Erythroblast (primary cell): ENCODE measurements around the gene CYB5R3.

Source experiments
- DNase-seq, 2 experiments: peaks; one replicate each; lab custom pipeline; 2025; lab: John Stamatoyannopoulos, UW
- GATA1 ChIP-seq: IDR thresholded peaks from 2 replicates; pipeline ENCODE4 v1.6.1; 2011; ENCODE audit warnings: low read depth, mild to moderate bottlenecking, control low read depth, low read length, moderate library complexity
- POLR2A ChIP-seq: IDR thresholded peaks from 2 replicates; pipeline ENCODE4 v1.6.1; 2011; ENCODE audit warnings: mild to moderate bottlenecking, low read length

CYB5R3 gene

DNA sequence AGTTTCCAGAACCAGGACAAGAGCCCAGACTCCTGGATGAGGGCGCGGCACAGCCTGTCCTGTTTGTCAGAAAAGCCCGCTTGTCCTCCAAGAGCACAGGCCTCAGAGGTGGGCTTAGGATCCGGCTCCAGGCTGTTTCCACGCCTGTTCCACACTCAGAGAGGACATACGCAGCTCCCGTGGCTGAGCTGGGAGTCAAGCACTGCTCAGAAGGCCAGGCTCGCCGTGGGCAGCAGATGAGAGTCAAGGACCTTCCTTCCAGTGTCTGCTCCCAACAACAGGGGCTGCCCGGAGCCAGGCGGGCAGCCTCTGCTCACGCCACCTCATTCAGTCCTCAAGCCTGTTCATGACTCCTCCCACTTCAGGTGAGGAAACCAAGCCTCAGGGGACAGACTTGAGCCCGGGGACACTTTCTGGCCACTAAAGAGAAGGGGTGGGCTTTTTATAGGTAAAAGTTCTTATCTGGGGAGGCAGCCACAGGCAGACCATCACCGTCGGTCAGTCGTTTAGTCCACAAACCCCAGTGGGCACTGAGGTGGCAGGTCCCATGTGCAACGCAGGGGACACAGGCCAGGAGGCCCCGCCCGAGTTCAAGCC is 3.8 kb downstream of the CYB5R3 start:
- peak in 1 of 2 experiments; percentile 29 for DNase-seq
- no peak for TF ChIP-seq POLR2A
- TF ChIP-seq GATA1 = no peak

GRCh38 chr22:42644422-42645340 is 4.5 kb downstream of the CYB5R3 start:
- TF ChIP-seq POLR2A (no peak), GATA1 (no peak)
- peak in 1 of 2 experiments; percentile 29 for DNase-seq

GRCh38 chr22:42643634-42644421 is 5.4 kb downstream of the CYB5R3 start:
- DNase-seq = no peak
- TF ChIP-seq POLR2A (no peak), GATA1 (no peak)

- DNase-seq = peak; percentile 60 to 77
- no peak for TF ChIP-seq GATA1
- TF ChIP-seq POLR2A = no peak
Measured at GRCh38 chr22:42642806-42643633, 6.2 kb downstream of the CYB5R3 start.

- DNase-seq = no peak
- no peak for TF ChIP-seq GATA1
- TF ChIP-seq POLR2A = no peak
Measured at GRCh38 chr22:42641801-42642413, 7.3 kb downstream of the CYB5R3 start.

DNA sequence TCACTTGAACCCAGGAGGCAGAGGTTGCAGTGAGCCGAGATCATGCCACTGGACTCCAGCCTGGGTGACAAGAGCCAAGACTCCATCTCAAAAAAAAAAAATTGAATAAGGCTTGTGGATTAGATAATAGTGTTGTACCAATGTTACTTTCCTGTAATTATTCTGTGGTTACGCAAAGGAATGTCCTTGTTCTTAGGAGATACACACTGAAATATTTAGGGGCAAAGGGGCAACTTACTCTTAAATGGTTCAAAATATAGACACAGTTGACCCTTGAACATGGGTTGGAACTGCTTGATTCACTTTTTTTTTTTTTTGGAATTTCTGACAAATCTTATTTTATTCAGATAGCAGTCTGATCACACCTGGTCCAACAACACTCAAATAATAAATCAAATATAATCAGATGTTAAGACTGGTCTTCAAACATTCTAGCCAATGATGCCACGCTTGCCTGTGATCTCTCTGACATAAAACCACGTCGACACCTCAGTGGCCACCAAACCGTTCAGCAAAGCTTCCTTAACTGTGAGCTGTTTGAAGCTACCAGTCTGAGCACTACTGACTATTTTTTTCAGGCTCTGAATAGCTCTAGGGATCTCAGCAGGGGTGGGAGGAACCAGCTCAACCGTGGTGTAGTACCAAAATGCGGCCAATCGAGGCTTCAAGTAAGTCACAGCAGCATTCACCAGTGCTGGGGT is 9.5 kb downstream of the CYB5R3 start:
- no peak for TF ChIP-seq POLR2A
- no peak for TF ChIP-seq GATA1
- no peak for DNase-seq

DNA sequence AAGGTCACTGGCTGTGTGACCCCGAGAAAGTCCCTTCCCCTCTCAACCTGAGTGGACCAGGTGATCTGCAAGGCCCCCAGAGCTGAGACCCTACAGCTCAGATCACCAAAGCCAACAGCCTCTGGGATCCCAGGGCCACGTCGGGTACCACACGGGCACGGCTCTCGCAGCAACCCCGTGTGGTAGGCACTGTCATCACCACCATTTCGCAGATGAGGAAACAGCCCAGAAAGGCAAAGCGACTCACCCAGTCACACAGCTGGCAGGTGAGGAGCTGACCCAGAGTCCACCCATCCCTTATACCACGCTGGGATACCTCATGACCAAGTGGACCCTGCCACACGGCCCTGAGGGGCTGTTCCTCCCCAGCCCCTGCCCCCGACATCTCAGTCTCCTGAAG is 11.6 kb downstream of the CYB5R3 start:
- no peak for DNase-seq
- TF ChIP-seq POLR2A (no peak), GATA1 (no peak)

- no peak for DNase-seq
- TF ChIP-seq POLR2A (no peak), GATA1 (no peak)
Measured at GRCh38 chr22:42636506-42636905, 12.7 kb downstream of the CYB5R3 start.

DNA sequence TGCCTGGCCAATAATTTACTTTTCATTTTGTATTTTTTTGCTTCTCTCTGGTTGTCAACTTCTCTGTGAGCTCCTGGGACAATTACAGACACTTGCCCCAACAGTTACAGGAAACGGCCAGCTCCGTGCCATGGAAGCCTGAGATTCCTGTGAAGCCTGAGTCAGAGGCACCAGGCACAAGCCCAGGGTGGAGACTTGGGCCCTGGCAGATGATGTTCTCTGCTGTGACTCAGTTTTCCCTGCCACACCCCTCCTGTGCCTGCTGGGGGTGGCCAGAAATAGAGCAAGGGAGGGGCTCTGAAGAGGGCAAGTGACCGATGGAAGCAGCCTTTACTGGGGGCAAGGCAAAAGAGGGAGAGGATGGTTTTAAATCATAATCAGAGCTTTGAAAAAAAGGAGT is 13.7 kb downstream of the CYB5R3 start:
- TF ChIP-seq POLR2A = no peak
- TF ChIP-seq GATA1 = no peak
- peak in 1 of 2 experiments; percentile 25 for DNase-seq

DNA sequence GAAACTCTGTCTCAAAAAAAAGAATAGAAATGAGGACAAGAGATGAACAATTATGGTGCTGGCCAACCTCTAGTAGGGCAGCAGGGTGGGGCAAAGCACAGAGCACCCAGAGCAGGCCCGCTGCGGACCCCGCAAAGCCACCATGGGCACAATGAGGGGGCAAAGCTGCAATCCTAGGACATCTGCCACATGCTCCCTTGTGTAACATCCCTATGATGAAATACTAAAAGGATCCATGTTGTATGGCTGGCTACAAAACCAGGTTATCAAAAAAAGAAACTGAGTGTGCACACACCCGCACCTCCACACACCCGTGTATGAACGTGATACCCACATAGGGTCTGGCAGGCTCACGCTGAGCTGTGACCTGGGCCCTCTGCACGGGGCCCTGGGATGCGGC is 16.2 kb downstream of the CYB5R3 start:
- no peak for TF ChIP-seq POLR2A
- no peak for TF ChIP-seq GATA1
- DNase-seq = no peak

- peak; percentile 18 to 19 for DNase-seq
Measured at GRCh38 chr22:42632096-42632495, 17.1 kb downstream of the CYB5R3 start.

DNA sequence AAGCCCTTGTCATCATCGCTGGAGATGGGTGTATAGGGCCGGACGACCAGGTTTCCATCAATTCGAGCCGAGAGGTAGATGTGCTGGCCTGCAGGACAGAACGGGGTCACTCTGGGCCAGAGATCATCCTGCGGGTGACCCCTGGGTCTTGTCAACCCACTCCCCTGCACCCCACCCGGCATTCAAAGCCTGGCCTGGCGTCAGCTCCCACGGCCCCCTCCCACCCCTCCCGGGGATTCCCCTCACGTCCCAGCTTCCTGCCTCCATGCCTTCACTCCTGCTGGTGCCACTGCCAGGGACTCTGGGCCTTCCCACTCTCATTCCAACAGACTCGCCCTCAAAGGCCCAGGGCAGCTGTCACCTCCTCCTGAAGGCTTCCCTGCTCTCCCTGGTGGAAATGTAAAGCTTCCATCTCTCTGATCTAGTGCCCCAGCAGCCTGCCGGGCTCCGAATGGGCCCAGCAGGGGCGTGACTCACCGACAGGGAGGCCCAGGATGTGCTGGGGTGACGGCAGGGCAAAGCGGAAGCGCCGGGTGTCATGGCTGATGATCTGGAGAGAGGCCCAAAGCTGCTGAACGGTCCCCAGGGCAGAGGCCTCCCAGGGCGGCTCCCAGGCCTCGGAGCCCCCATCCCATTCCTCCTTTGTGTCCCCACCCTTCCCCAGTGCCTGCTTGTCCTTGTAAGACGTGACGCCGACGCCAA is 18.1 kb downstream of the CYB5R3 start:
- TF ChIP-seq GATA1 = no peak
- TF ChIP-seq POLR2A = no peak
- no peak for DNase-seq

More at GRCh38 chr22:42632096-42632495, 17.1 kb downstream of the CYB5R3 start:
- TF ChIP-seq POLR2A (no peak), GATA1 (no peak)
